Measurements from ENCODE around the gene ZNF474.

Gene ZNF474

GRCh38 chr5:122172207-122172606, 42.9 kb downstream of the ZNF474 start:
- no peak overlapping the region for H3K4me3 ChIP-seq (ENCODE audit: low read length)
- no peak overlapping the region for H3K9ac ChIP-seq (ENCODE audit: low read depth, low read length)
- no peaks in the 10 kb centered on the region for H3K27me3 ChIP-seq (ENCODE audit: control insufficient read depth, insufficient read depth, low read length)
- H3K4me1 ChIP-seq (ENCODE audit: control insufficient read depth, insufficient read depth, low read length), result peaks cover 10% of the 10 kb centered on the region
- H3K9me3 ChIP-seq (replicated peaks; ENCODE audit: low read length), result no peaks in the 10 kb centered on the region
- H3K36me3 ChIP-seq (ENCODE audit: insufficient read depth, low read length), result no peaks in the 10 kb centered on the region
- no peak overlapping the region for H3K4me2 ChIP-seq (ENCODE audit: low read length)

GRCh38 chr5:122173474-122174415, 44.4 kb downstream of the ZNF474 start:
- H3K27me3 ChIP-seq (ENCODE audit: control insufficient read depth, insufficient read depth, low read length), result no peaks in the 10 kb centered on the region
- H3K4me2 ChIP-seq (ENCODE audit: low read length), result no peak overlapping the region
- H3K36me3 ChIP-seq (ENCODE audit: insufficient read depth, low read length), result no peaks in the 10 kb centered on the region
- no peak overlapping the region for H3K9ac ChIP-seq (ENCODE audit: low read depth, low read length)
- H3K9me3 ChIP-seq (replicated peaks; ENCODE audit: low read length), result no peaks in the 10 kb centered on the region
- peaks cover 10% of the 10 kb centered on the region for H3K4me1 ChIP-seq (ENCODE audit: control insufficient read depth, insufficient read depth, low read length)
- no peak overlapping the region for H3K4me3 ChIP-seq (ENCODE audit: low read length)

GRCh38 chr5:122175091-122175490, 45.7 kb downstream of the ZNF474 start:
- no peaks in the 10 kb centered on the region for H3K27me3 ChIP-seq (ENCODE audit: control insufficient read depth, insufficient read depth, low read length)

GRCh38 chr5:122175852-122176251, 46.5 kb downstream of the ZNF474 start:
- Histone ChIP-seq H3K9me3 (replicated peaks; ENCODE audit: low read length) (no peaks in the 10 kb centered on the region), H3K4me1 (ENCODE audit: control insufficient read depth, insufficient read depth, low read length) (peaks cover 17% of the 10 kb centered on the region), H3K4me2 (ENCODE audit: low read length) (no peak overlapping the region), H3K9ac (ENCODE audit: low read depth, low read length) (no peak overlapping the region), H3K36me3 (ENCODE audit: insufficient read depth, low read length) (no peaks in the 10 kb centered on the region), H3K4me3 (ENCODE audit: low read length) (no peak overlapping the region), H3K27me3 (ENCODE audit: control insufficient read depth, insufficient read depth, low read length) (no peaks in the 10 kb centered on the region)

More at GRCh38 chr5:122175091-122175490, 45.7 kb downstream of the ZNF474 start:
- Histone ChIP-seq H3K4me1 (ENCODE audit: control insufficient read depth, insufficient read depth, low read length) (peaks cover 16% of the 10 kb centered on the region), H3K4me3 (ENCODE audit: low read length) (no peak overlapping the region), H3K4me2 (ENCODE audit: low read length) (no peak overlapping the region), H3K9ac (ENCODE audit: low read depth, low read length) (no peak overlapping the region), H3K36me3 (ENCODE audit: insufficient read depth, low read length) (no peaks in the 10 kb centered on the region), H3K9me3 (replicated peaks; ENCODE audit: low read length) (no peaks in the 10 kb centered on the region)

GRCh38 chr5:122177161-122177560, 47.8 kb downstream of the ZNF474 start:
- no peak overlapping the region for H3K4me2 ChIP-seq (ENCODE audit: low read length)
- no peak overlapping the region for H3K4me3 ChIP-seq (ENCODE audit: low read length)
- peaks cover 25% of the 10 kb centered on the region for H3K4me1 ChIP-seq (ENCODE audit: control insufficient read depth, insufficient read depth, low read length)
- no peaks in the 10 kb centered on the region for H3K36me3 ChIP-seq (ENCODE audit: insufficient read depth, low read length)
- no peaks in the 10 kb centered on the region for H3K9me3 ChIP-seq (replicated peaks; ENCODE audit: low read length)
- no peak overlapping the region for H3K9ac ChIP-seq (ENCODE audit: low read depth, low read length)
- no peaks in the 10 kb centered on the region for H3K27me3 ChIP-seq (ENCODE audit: control insufficient read depth, insufficient read depth, low read length)

GRCh38 chr5:122179701-122180100, 50.4 kb downstream of the ZNF474 start:
- H3K9ac ChIP-seq (ENCODE audit: low read depth, low read length), result no peak overlapping the region
- no peaks in the 10 kb centered on the region for H3K27me3 ChIP-seq (ENCODE audit: control insufficient read depth, insufficient read depth, low read length)
- H3K4me2 ChIP-seq (ENCODE audit: low read length), result no peak overlapping the region
- no peaks in the 10 kb centered on the region for H3K9me3 ChIP-seq (replicated peaks; ENCODE audit: low read length)
- H3K4me3 ChIP-seq (ENCODE audit: low read length), result no peak overlapping the region
- H3K4me1 ChIP-seq (ENCODE audit: control insufficient read depth, insufficient read depth, low read length), result peaks cover 49% of the 10 kb centered on the region
- H3K36me3 ChIP-seq (ENCODE audit: insufficient read depth, low read length), result no peaks in the 10 kb centered on the region

- H3K36me3 ChIP-seq (ENCODE audit: insufficient read depth, low read length), result no peaks in the 10 kb centered on the region
- no peaks in the 10 kb centered on the region for H3K9me3 ChIP-seq (replicated peaks; ENCODE audit: low read length)
- peaks cover 49% of the 10 kb centered on the region for H3K4me1 ChIP-seq (ENCODE audit: control insufficient read depth, insufficient read depth, low read length)
- H3K4me3 ChIP-seq (ENCODE audit: low read length), result no peak overlapping the region
- H3K9ac ChIP-seq (ENCODE audit: low read depth, low read length), result peak overlapping the region; percentile 24
- H3K27me3 ChIP-seq (ENCODE audit: control insufficient read depth, insufficient read depth, low read length), result no peaks in the 10 kb centered on the region
- no peak overlapping the region for H3K4me2 ChIP-seq (ENCODE audit: low read length)
Measured at GRCh38 chr5:122180146-122180712, 50.9 kb downstream of the ZNF474 start.

- Histone ChIP-seq H3K36me3 (ENCODE audit: insufficient read depth, low read length) (no peaks in the 10 kb centered on the region), H3K4me2 (ENCODE audit: low read length) (peak overlapping the region; percentile 76), H3K4me3 (ENCODE audit: low read length) (peak overlapping the region; percentile 40), H3K9me3 (replicated peaks; ENCODE audit: low read length) (no peaks in the 10 kb centered on the region), H3K4me1 (ENCODE audit: control insufficient read depth, insufficient read depth, low read length) (peaks cover 49% of the 10 kb centered on the region), H3K9ac (ENCODE audit: low read depth, low read length) (peak overlapping the region; percentile 90), H3K27me3 (ENCODE audit: control insufficient read depth, insufficient read depth, low read length) (no peaks in the 10 kb centered on the region)
Measured at GRCh38 chr5:122180863-122181548, 51.7 kb downstream of the ZNF474 start.

- H3K4me3 ChIP-seq (ENCODE audit: low read length), result peak overlapping the region; percentile 40
- H3K36me3 ChIP-seq (ENCODE audit: insufficient read depth, low read length), result no peaks in the 10 kb centered on the region
- H3K9me3 ChIP-seq (replicated peaks; ENCODE audit: low read length), result no peaks in the 10 kb centered on the region
- H3K4me2 ChIP-seq (ENCODE audit: low read length), result peak overlapping the region; percentile 76
- H3K4me1 ChIP-seq (ENCODE audit: control insufficient read depth, insufficient read depth, low read length), result peaks cover 49% of the 10 kb centered on the region
- no peaks in the 10 kb centered on the region for H3K27me3 ChIP-seq (ENCODE audit: control insufficient read depth, insufficient read depth, low read length)
- H3K9ac ChIP-seq (ENCODE audit: low read depth, low read length), result peak overlapping the region; percentile 90
Measured at GRCh38 chr5:122181863-122182262, 52.5 kb downstream of the ZNF474 start.

- H3K36me3 ChIP-seq (ENCODE audit: insufficient read depth, low read length), result no peaks in the 10 kb centered on the region
- peak overlapping the region; percentile 76 for H3K4me2 ChIP-seq (ENCODE audit: low read length)
- H3K4me3 ChIP-seq (ENCODE audit: low read length), result peak overlapping the region; percentile 10
- H3K27me3 ChIP-seq (ENCODE audit: control insufficient read depth, insufficient read depth, low read length), result no peaks in the 10 kb centered on the region
- H3K9ac ChIP-seq (ENCODE audit: low read depth, low read length), result peak overlapping the region; percentile 90
- H3K9me3 ChIP-seq (replicated peaks; ENCODE audit: low read length), result no peaks in the 10 kb centered on the region
- H3K4me1 ChIP-seq (ENCODE audit: control insufficient read depth, insufficient read depth, low read length), result peaks cover 51% of the 10 kb centered on the region
Measured at GRCh38 chr5:122182491-122182921, 53.2 kb downstream of the ZNF474 start.

- peak overlapping the region; percentile 76 for H3K4me2 ChIP-seq (ENCODE audit: low read length)
- H3K4me1 ChIP-seq (ENCODE audit: control insufficient read depth, insufficient read depth, low read length), result peaks cover 53% of the 10 kb centered on the region
- H3K36me3 ChIP-seq (ENCODE audit: insufficient read depth, low read length), result no peaks in the 10 kb centered on the region
- peak overlapping the region; percentile 10 for H3K4me3 ChIP-seq (ENCODE audit: low read length)
- H3K27me3 ChIP-seq (ENCODE audit: control insufficient read depth, insufficient read depth, low read length), result no peaks in the 10 kb centered on the region
- H3K9me3 ChIP-seq (replicated peaks; ENCODE audit: low read length), result no peaks in the 10 kb centered on the region
- peak overlapping the region; percentile 90 for H3K9ac ChIP-seq (ENCODE audit: low read depth, low read length)
Measured at GRCh38 chr5:122183098-122183787, 53.9 kb downstream of the ZNF474 start.
